ENCODE results near the gene CDYL.

CDYL gene

GRCh38 chr6:4940416-4940815 lies 164.2 kb downstream of the CDYL start:
- DNase-seq: no peak

- peak; percentile 15 to 18 for DNase-seq
Observed at GRCh38 chr6:4941782-4942672, 165.8 kb downstream of the CDYL start.

GRCh38 chr6:4942673-4943009 lies 166.4 kb downstream of the CDYL start:
- DNase-seq: no peak

GRCh38 chr6:4943716-4944115 lies 167.5 kb downstream of the CDYL start:
- no peak for DNase-seq

GRCh38 chr6:4944325-4944724 lies 168.1 kb downstream of the CDYL start:
- no peak for DNase-seq

- DNase-seq: no peak
Observed at GRCh38 chr6:4946521-4946920, 170.3 kb downstream of the CDYL start.

- DNase-seq: no peak
Observed at GRCh38 chr6:4947716-4948115, 171.5 kb downstream of the CDYL start.

- no peak for DNase-seq
Observed at GRCh38 chr6:4948781-4949450, 172.7 kb downstream of the CDYL start.

- no peak for DNase-seq
Observed at GRCh38 chr6:4950076-4950475, 173.9 kb downstream of the CDYL start.

- no peak for DNase-seq
Observed at GRCh38 chr6:4950836-4951533, 174.8 kb downstream of the CDYL start.

- DNase-seq: no peak
Observed at GRCh38 chr6:4953440-4953839, 177.2 kb downstream of the CDYL start.

- DNase-seq: no peak
Observed at GRCh38 chr6:4956625-4957024, 180.4 kb downstream of the CDYL start.

- no peak for DNase-seq
Observed at GRCh38 chr6:4957521-4958231, 181.5 kb downstream of the CDYL start.

GRCh38 chr6:4958624-4959023 lies 182.4 kb downstream of the CDYL start:
- no peak for DNase-seq

- DNase-seq: no peak
Observed at GRCh38 chr6:4961322-4962168, 185.3 kb downstream of the CDYL start.

GRCh38 chr6:4962905-4963304 lies 186.7 kb downstream of the CDYL start:
- no peak for DNase-seq

GRCh38 chr6:4964675-4965561 lies 188.7 kb downstream of the CDYL start:
- no peak for DNase-seq

GRCh38 chr6:4965562-4966389 lies 189.6 kb downstream of the CDYL start:
- DNase-seq: no peak

- DNase-seq: no peak
Observed at GRCh38 chr6:4967301-4968030, 191.3 kb downstream of the CDYL start.

All from CD4-positive, alpha-beta T cell treated with Interleukin-1 beta for 1 hour (primary cell).